Mucosa of descending colon (tissue), 3 donors: ENCODE data around the gene PIH1D1. TPM values are rescaled to one million over a fixed set of nuclear protein-coding genes. Genes with fewer than 3 reads are reported as not detected.
A peak's percentile ranks its signal among the peaks of the same experiment; 100 is the strongest.

Experiments
- ATAC-seq: fragments of 200-7000 bp; cut with Tn5 transposase; one replicate; pipeline ENCODE4 v1.9.1; 2020; ENCODE audit warnings: mild to moderate bottlenecking, moderate library complexity
- DNase-seq, 3 donors: peaks; one replicate each; pipeline ENCODE4 v3.0.0-alpha.2; 2020
- H3K36me3 ChIP-seq: fragments of 200-600 bp; one replicate; pipeline ENCODE4 v1.8.0; 2021; ENCODE audit warnings: low read depth, mild to moderate bottlenecking
- H3K4me1 ChIP-seq: fragments of 200-600 bp; one replicate; pipeline ENCODE4 v1.8.0; 2021; ENCODE audit warnings: low read depth, mild to moderate bottlenecking
- H3K4me3 ChIP-seq: fragments of 200-600 bp; one replicate; pipeline ENCODE4 v1.8.0; 2021; ENCODE audit warnings: mild to moderate bottlenecking
- H3K9me3 ChIP-seq: fragments of 200-600 bp; one replicate; pipeline ENCODE4 v1.8.0; 2021; ENCODE audit warnings: mild to moderate bottlenecking
- intact Hi-C, 2 donors: fragments of 100-400 bp; cut with DNase I in 1 of 2; cut with micrococcal nuclease in 1 of 2; formaldehyde crosslinking; loops; one replicate each; pipeline versions ENCODE4 v1.11.0 to v1.11.1; 2022; cut with DNase I, micrococcal nuclease
- total RNA-seq, 3 donors: library from RNA; stranded (reverse); fragmentation: NEBNext Ultra II Directional in 2 of 3; extraction: Animal tissue kit (Norgen Biotek cat#: 25700) in 2 of 3; gene quantifications; one replicate each; pipeline versions ENCODE4 v1.2.1 to v1.2.4, GENCODE V29; 2021 to 2023
- TF ChIP-seq, protein P1 (sequence below): fragments of 200-600 bp; IDR thresholded peaks from one replicate; pipeline ENCODE4 v1.8.0; 2022; ENCODE audit warnings: antibody characterized with exemption, mild to moderate bottlenecking
- donor health status: DM: no; HTN: no; CAD: no; lungs with moderate emphysema.
- donor health status: DM: no; HTN: no; CAD: no.
- donor health status: DM: no; HTN: yes; CAD: no.

The PIH1D1 gene
- total RNA-seq, 3 donors from 2014 or later, result 65.2 to 78.7 (median 76.6) TPM

DNA sequence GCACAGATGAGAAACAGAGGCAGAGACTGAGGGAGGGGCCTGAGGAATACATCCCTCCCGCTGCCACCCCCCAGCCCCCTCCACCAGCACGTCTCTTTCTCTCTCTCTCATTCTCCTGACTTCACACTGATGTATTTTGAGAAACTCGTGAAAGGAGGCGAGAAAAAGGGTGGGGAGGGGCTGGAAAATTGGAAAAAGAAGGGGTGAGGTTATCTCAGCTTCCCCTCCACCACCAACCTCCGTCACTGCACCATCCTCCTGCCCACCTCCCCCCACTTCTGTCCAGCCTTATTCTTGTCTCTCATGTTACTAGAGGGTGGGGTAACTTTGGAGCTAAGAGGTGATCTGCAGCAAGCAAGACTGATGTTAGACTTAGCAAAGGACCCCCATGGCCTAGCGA, 11.8 kb downstream of the PIH1D1 start:
- intact Hi-C loops, result loop anchor here in 1 of 2 donors (5.0 kb wide), 1 partner anchor 48 kb away; no protein-coding TSS in a partner anchor
- no peaks in the 10 kb centered on the region for H3K4me1 ChIP-seq
- H3K4me3 ChIP-seq, result no peak overlapping the region
- TF ChIP-seq, protein P1, sequence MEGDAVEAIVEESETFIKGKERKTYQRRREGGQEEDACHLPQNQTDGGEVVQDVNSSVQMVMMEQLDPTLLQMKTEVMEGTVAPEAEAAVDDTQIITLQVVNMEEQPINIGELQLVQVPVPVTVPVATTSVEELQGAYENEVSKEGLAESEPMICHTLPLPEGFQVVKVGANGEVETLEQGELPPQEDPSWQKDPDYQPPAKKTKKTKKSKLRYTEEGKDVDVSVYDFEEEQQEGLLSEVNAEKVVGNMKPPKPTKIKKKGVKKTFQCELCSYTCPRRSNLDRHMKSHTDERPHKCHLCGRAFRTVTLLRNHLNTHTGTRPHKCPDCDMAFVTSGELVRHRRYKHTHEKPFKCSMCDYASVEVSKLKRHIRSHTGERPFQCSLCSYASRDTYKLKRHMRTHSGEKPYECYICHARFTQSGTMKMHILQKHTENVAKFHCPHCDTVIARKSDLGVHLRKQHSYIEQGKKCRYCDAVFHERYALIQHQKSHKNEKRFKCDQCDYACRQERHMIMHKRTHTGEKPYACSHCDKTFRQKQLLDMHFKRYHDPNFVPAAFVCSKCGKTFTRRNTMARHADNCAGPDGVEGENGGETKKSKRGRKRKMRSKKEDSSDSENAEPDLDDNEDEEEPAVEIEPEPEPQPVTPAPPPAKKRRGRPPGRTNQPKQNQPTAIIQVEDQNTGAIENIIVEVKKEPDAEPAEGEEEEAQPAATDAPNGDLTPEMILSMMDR, result no peak
- no peaks in the 10 kb centered on the region for H3K36me3 ChIP-seq
- no peaks in the 10 kb centered on the region for H3K9me3 ChIP-seq
- DNase-seq (no peak), ATAC-seq (no peak)

DNA sequence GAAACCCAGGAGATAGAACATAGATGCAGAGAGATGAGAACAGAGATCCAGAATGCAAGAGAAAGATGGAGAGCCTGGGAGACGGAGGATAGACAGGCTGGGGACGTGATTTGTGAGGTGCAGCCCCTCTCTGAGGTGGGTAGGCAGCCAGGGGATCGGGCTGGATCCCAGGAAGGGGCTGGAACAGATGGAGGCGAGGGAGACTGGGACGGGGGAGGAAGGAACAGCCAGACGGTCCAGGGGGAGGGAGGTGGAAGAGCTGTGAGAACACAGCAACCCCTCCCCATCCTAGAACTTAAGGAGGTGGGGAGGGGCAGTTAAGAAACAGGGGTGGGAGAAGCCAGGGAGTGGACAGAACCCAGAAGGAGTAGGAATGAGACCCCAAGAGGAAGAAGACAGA, 13.4 kb downstream of the PIH1D1 start:
- no peak overlapping the region for H3K4me3 ChIP-seq
- TF ChIP-seq, protein P1, result no peak
- no peaks in the 10 kb centered on the region for H3K4me1 ChIP-seq
- intact Hi-C loops, result no loop called here
- DNase-seq (no peak), ATAC-seq (no peak)
- no peaks in the 10 kb centered on the region for H3K9me3 ChIP-seq
- H3K36me3 ChIP-seq, result no peaks in the 10 kb centered on the region

- TF ChIP-seq, protein P1, result no peak
- Histone ChIP-seq H3K4me3 (no peak overlapping the region), H3K4me1 (no peaks in the 10 kb centered on the region), H3K36me3 (no peaks in the 10 kb centered on the region), H3K9me3 (no peaks in the 10 kb centered on the region)
- DNase-seq (no peak), ATAC-seq (no peak)
- intact Hi-C loops, result no loop called here
Measured at GRCh38 chr19:49437231-49437630, 14.4 kb downstream of the PIH1D1 start.

- H3K4me1 ChIP-seq, result no peaks in the 10 kb centered on the region
- TF ChIP-seq, protein P1, result no peak
- H3K4me3 ChIP-seq, result no peak overlapping the region
- peak in 1 of 3 donors; percentile 37 for DNase-seq
- no peaks in the 10 kb centered on the region for H3K9me3 ChIP-seq
- intact Hi-C loops, result no loop called here
- ATAC-seq, result peak; percentile 10
- no peaks in the 10 kb centered on the region for H3K36me3 ChIP-seq
Measured at GRCh38 chr19:49436381-49437017, 15.1 kb downstream of the PIH1D1 start.

GRCh38 chr19:49435670-49436069, 15.9 kb downstream of the PIH1D1 start:
- intact Hi-C loops, result no loop called here
- ATAC-seq, result no peak

More at GRCh38 chr19:49435670-49436069, 15.9 kb downstream of the PIH1D1 start:
- TF ChIP-seq, protein P1, result no peak
- Histone ChIP-seq H3K4me3 (no peak overlapping the region), H3K36me3 (no peaks in the 10 kb centered on the region), H3K4me1 (no peaks in the 10 kb centered on the region), H3K9me3 (no peaks in the 10 kb centered on the region)
- DNase-seq, result no peak
